Measurements from ENCODE around the gene RHBG. TPM values are rescaled to one million over a fixed set of nuclear protein-coding genes. Genes with fewer than 3 reads are reported as not detected.

The RHBG gene
- total and polyA plus RNA-seq, 12 donors = 0.16 to 3.0 (median 0.99) TPM; not detected in 2

- H3K27me3 ChIP-seq = peaks cover 10% of the 10 kb centered on the region
- no peak overlapping the region for H3K27ac ChIP-seq
- no peaks in the 10 kb centered on the region for H3K9me3 ChIP-seq (replicated peaks in 1 of 3)
- H3K4me1 ChIP-seq (replicated peaks in 1 of 2) = no peaks in the 10 kb centered on the region
- H3K36me3 ChIP-seq (replicated peaks in 1 of 2) = no peaks in the 10 kb centered on the region
- no peak overlapping the region for H3K4me3 ChIP-seq
- TF ChIP-seq POLR2A (IDR thresholded peaks at IDR 0.05) = no peak
- TF ChIP-seq, protein P1, sequence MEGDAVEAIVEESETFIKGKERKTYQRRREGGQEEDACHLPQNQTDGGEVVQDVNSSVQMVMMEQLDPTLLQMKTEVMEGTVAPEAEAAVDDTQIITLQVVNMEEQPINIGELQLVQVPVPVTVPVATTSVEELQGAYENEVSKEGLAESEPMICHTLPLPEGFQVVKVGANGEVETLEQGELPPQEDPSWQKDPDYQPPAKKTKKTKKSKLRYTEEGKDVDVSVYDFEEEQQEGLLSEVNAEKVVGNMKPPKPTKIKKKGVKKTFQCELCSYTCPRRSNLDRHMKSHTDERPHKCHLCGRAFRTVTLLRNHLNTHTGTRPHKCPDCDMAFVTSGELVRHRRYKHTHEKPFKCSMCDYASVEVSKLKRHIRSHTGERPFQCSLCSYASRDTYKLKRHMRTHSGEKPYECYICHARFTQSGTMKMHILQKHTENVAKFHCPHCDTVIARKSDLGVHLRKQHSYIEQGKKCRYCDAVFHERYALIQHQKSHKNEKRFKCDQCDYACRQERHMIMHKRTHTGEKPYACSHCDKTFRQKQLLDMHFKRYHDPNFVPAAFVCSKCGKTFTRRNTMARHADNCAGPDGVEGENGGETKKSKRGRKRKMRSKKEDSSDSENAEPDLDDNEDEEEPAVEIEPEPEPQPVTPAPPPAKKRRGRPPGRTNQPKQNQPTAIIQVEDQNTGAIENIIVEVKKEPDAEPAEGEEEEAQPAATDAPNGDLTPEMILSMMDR (IDR thresholded peaks at IDR 0.05) = no peak
- intact Hi-C loops (cut with DNase I) = no loop called here
- 56 to 100% (median 76%) methylated on average over 2 to 6 of the region's 6 CpGs for WGBS, 4 donors
- DNase-seq = no peak
Measured at GRCh38 chr1:156407344-156407743, 38.3 kb downstream of the RHBG start.

- intact Hi-C loops (cut with DNase I) = no loop called here
- DNase-seq = no peak
- TF ChIP-seq POLR2A (IDR thresholded peaks at IDR 0.05) = no peak
- TF ChIP-seq, protein P1 (IDR thresholded peaks at IDR 0.05) = no peak
- Histone ChIP-seq H3K4me1 (replicated peaks in 1 of 2) (no peaks in the 10 kb centered on the region), H3K9me3 (replicated peaks in 1 of 3) (no peaks in the 10 kb centered on the region), H3K27ac (no peak overlapping the region), H3K4me3 (no peak overlapping the region), H3K36me3 (replicated peaks in 1 of 2) (no peaks in the 10 kb centered on the region), H3K27me3 (peaks cover 10% of the 10 kb centered on the region)
- WGBS, 4 donors = 71 to 79% (median 78%) methylated on average over 4 to 10 of the region's 10 CpGs
Measured at GRCh38 chr1:156407760-156408159, 38.7 kb downstream of the RHBG start.

DNA sequence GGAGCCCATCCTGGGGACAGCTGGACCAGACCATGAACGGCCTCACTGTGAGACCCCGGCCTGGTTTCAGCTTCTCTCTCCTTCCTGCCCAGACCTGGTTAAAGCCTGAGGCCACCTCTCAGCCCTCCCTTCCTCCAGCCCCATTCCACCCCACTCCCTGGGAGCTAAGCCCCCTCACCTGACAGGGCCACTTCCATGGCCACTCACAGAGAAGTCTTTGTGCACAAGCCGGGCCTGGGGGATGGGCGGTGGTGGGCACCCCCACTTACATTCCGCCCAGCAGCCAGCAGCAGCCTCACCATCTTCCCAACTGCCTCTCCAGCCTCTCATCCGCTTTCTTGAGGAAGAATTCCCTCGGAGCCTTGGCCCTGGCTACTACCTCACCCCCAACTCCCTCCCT, 40.4 kb downstream of the RHBG start:
- H3K27ac ChIP-seq = no peak overlapping the region
- H3K36me3 ChIP-seq (replicated peaks in 1 of 2) = no peaks in the 10 kb centered on the region
- WGBS, 4 donors = 76 to 90% (median 87%) methylated on average over 6 to 7 of the region's 7 CpGs
- H3K9me3 ChIP-seq (replicated peaks in 1 of 3) = no peaks in the 10 kb centered on the region
- no peaks in the 10 kb centered on the region for H3K4me1 ChIP-seq (replicated peaks in 1 of 2)
- H3K27me3 ChIP-seq = peaks cover 18% of the 10 kb centered on the region
- TF ChIP-seq, protein P1 (IDR thresholded peaks at IDR 0.05) = no peak
- TF ChIP-seq POLR2A (IDR thresholded peaks at IDR 0.05) = no peak
- H3K4me3 ChIP-seq = no peak overlapping the region
- DNase-seq = no peak
- intact Hi-C loops (cut with DNase I) = no loop called here

DNA sequence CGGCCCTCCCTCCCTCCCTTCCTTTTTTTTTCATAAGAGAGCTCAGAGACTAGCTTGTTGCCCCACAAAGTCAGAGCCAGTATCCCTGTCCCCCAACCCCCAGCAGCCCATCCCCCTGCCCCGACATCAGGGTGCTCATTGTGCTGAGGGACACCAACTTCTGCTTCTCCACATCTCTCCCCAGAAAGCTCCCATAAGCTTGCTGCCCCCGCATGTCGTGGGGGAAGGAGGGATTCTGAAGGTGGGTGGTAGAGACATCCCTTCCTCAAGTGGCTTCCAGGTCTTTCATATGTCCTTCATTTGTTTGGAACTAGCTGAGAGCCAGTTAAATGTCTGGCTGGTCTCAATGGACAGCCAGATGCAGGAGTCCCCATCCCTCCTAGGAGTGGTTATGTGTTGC, 41.2 kb downstream of the RHBG start:
- intact Hi-C loops (cut with DNase I) = no loop called here
- 72 to 89% (median 85%) methylated on average over 1 to 4 of the region's 4 CpGs for WGBS, 4 donors
- DNase-seq = no peak
- H3K36me3 ChIP-seq (replicated peaks in 1 of 2) = no peaks in the 10 kb centered on the region
- TF ChIP-seq, protein P1 (IDR thresholded peaks at IDR 0.05) = no peak
- H3K27ac ChIP-seq = no peak overlapping the region
- no peak overlapping the region for H3K4me3 ChIP-seq
- no peaks in the 10 kb centered on the region for H3K9me3 ChIP-seq (replicated peaks in 1 of 3)
- no peaks in the 10 kb centered on the region for H3K4me1 ChIP-seq (replicated peaks in 1 of 2)
- H3K27me3 ChIP-seq = peaks cover 25% of the 10 kb centered on the region
